A549 (cell line): ENCODE data around the gene NKG7. TPM values are rescaled to one million over a fixed set of nuclear protein-coding genes. Genes with fewer than 3 reads are reported as not detected.

Experiments used
- ATAC-seq, 2 experiments: fragments of 200-7000 bp in 1 of 2; fragments of >200 bp in 1 of 2; cut with Nextera tagmentation in 1 of 2; cut with Tn5 transposase in 1 of 2; 3 replicates each; pipeline versions ENCODE4 v1.8.0 to v1.9.1; 2018 to 2020; ENCODE audit warnings: mild to moderate bottlenecking in 1 of 2, moderate library complexity in 1 of 2
- CTCF ChIA-PET: fragments of 300-600 bp; sonication (Branson Sonifier 250); formaldehyde crosslinking; extraction: SDS; loops from one replicate; lab custom pipeline; 2021; ENCODE audit warnings: antibody characterized with exemption, inconsistent platforms; lab: Yijun Ruan, JAX
- POLR2A ChIA-PET: fragments of 350-600 bp; formaldehyde crosslinking; extraction: SDS; loops from one replicate; lab custom pipeline; 2021; ENCODE audit warnings: antibody characterized with exemption, inconsistent platforms; lab: Yijun Ruan, JAX
- DNase-seq, 2 experiments: peaks; one replicate each; pipeline versions ENCODE4 v3.0.0 to v3.0.0-alpha.2; 2011 to 2016; ENCODE audit warnings: low read depth in 1 of 2, low spot score in 1 of 2
- FAIRE-seq: peaks from 2 replicates; lab custom pipeline; 2011; peaks lifted over from hg19 to GRCh38; lab: Jason Lieb, UNC
- H3K27ac ChIP-seq, 2 experiments: fragments of >200 bp; sonication (Bioruptor Twin); formaldehyde crosslinking; 3 replicates each; pipeline ENCODE4 v1.5.1; 2016 to 2017
- H3K4me1 ChIP-seq: fragments of >200 bp; sonication (Bioruptor Twin); formaldehyde crosslinking; 3 replicates; pipeline ENCODE4 v1.6.1; 2016
- H3K4me2 ChIP-seq: fragments of >200 bp; sonication (Bioruptor Twin); formaldehyde crosslinking; 3 replicates; pipeline ENCODE4 v1.6.1; 2016
- H3K4me3 ChIP-seq: fragments of >200 bp; sonication (Bioruptor Twin); formaldehyde crosslinking; 3 replicates; pipeline ENCODE4 v1.5.1; 2016
- H3K9me3 ChIP-seq: fragments of >200 bp; sonication (Bioruptor Twin); formaldehyde crosslinking; 3 replicates; pipeline ENCODE4 v1.6.1; 2016
- BHLHE40 ChIP-seq: IDR thresholded peaks from 2 replicates; pipeline ENCODE4 v1.6.1; 2012; ENCODE audit warnings: low read depth, low read length, inconsistent platforms
- CHD2 ChIP-seq: fragments of 150-350 bp; IDR thresholded peaks from 2 replicates; pipeline ENCODE4 v1.6.1; 2014; ENCODE audit warnings: low read length; ENCODE audit not compliant: partially characterized antibody
- EHF ChIP-seq: fragments of 250-450 bp; sonication (Bioruptor Pico); IDR thresholded peaks from 2 replicates; pipeline ENCODE4 v1.5.0; 2020; ENCODE audit warnings: mild to moderate bottlenecking
- EHMT2 ChIP-seq: fragments of 200-600 bp; sonication (generic); IDR thresholded peaks from 2 replicates; pipeline ENCODE4 v1.6.1; 2016; ENCODE audit warnings: antibody characterized with exemption, low read depth, mild to moderate bottlenecking, moderate library complexity
- EP300 ChIP-seq, 2 experiments: fragments of >200 bp; sonication (Bioruptor Twin); formaldehyde crosslinking; IDR thresholded peaks; 2 replicates in 1 of 2; 3 replicates in 1 of 2; pipeline ENCODE4 v1.6.1; 2016 to 2017
- FOXS1 ChIP-seq: fragments of 250-450 bp; sonication (Bioruptor Pico); IDR thresholded peaks from 2 replicates; pipeline ENCODE4 v1.5.0; 2020; ENCODE audit warnings: mild to moderate bottlenecking, moderate library complexity
- HDAC2 ChIP-seq: fragments of 200-600 bp; sonication (generic); IDR thresholded peaks from 2 replicates; pipeline ENCODE4 v1.6.1; 2016
- HEYL ChIP-seq: fragments of 250-450 bp; sonication (Bioruptor Pico); IDR thresholded peaks from 2 replicates; pipeline ENCODE4 v1.8.0; 2021; ENCODE audit warnings: mild to moderate bottlenecking, moderate library complexity
- JUNB ChIP-seq: fragments of >200 bp; sonication (Bioruptor Twin); formaldehyde crosslinking; IDR thresholded peaks from 2 replicates; pipeline ENCODE4 v1.6.1; 2016
- KDM1A ChIP-seq: fragments of 200-600 bp; sonication (generic); IDR thresholded peaks from 2 replicates; pipeline ENCODE4 v1.6.1; 2016; ENCODE audit warnings: low read depth, mild to moderate bottlenecking
- MAFK ChIP-seq: fragments of 450-650 bp; IDR thresholded peaks from 2 replicates; pipeline ENCODE4 v1.6.1; 2014; ENCODE audit not compliant: partially characterized antibody
- MAZ ChIP-seq: fragments of 150-350 bp; IDR thresholded peaks from 2 replicates; pipeline ENCODE4 v1.6.1; 2014; ENCODE audit warnings: antibody characterized with exemption, low read depth, low read length, borderline replicate concordance
- MYC ChIP-seq: IDR thresholded peaks from 2 replicates; pipeline ENCODE4 v1.6.1; 2012; ENCODE audit warnings: mild to moderate bottlenecking, inconsistent platforms, low read length, improper control_type of control experiment, borderline replicate concordance
- PHF8 ChIP-seq: fragments of 200-600 bp; sonication (generic); IDR thresholded peaks from 2 replicates; pipeline ENCODE4 v1.6.1; 2016; ENCODE audit warnings: low read depth, mild to moderate bottlenecking, antibody characterized with exemption, moderate library complexity, borderline replicate concordance
- POLR2AphosphoS2 ChIP-seq: conservative IDR thresholded peaks from 2 replicates; pipeline ENCODE4 v1.6.1; 2012; ENCODE audit warnings: low read length, improper control_type of control experiment, inconsistent platforms
- RAD21 ChIP-seq, 2 experiments: fragments of >200 bp in 1 of 2; sonication (Bioruptor Twin) in 1 of 2; formaldehyde crosslinking in 1 of 2; IDR thresholded peaks in 1 of 2; conservative IDR thresholded peaks in 1 of 2; 2 replicates in 1 of 2; 3 replicates in 1 of 2; pipeline ENCODE4 v1.6.1; 2012 to 2018; ENCODE audit warnings: inconsistent platforms in 1 of 2
- RCOR1 ChIP-seq: fragments of 150-350 bp; IDR thresholded peaks from 2 replicates; pipeline ENCODE4 v1.6.1; 2014; ENCODE audit warnings: antibody characterized with exemption, low read length, low read depth
- RFX5 ChIP-seq: fragments of 450-650 bp; IDR thresholded peaks from 2 replicates; pipeline ENCODE4 v1.7.1; 2014; ENCODE audit warnings: antibody characterized with exemption, mild to moderate bottlenecking, moderate library complexity
- RNF2 ChIP-seq: fragments of 200-600 bp; sonication (generic); IDR thresholded peaks from 2 replicates; pipeline ENCODE4 v1.6.1; 2016; ENCODE audit warnings: low read depth, mild to moderate bottlenecking, antibody characterized with exemption, moderate library complexity, borderline replicate concordance
- TP53 ChIP-seq: fragments of 250-450 bp; sonication (Bioruptor Pico); IDR thresholded peaks from 2 replicates; pipeline ENCODE4 v1.5.0; 2021; ENCODE audit warnings: mild to moderate bottlenecking, moderate library complexity
- ZC3H11A ChIP-seq: fragments of 450-650 bp; IDR thresholded peaks from 2 replicates; pipeline ENCODE4 v1.6.1; 2014; ENCODE audit warnings: antibody characterized with exemption, mild to moderate bottlenecking
- ZSCAN20 ChIP-seq: fragments of 250-450 bp; sonication (Bioruptor Pico); IDR thresholded peaks from 2 replicates; pipeline ENCODE4 v1.8.0; 2022; ENCODE audit warnings: mild to moderate bottlenecking, moderate library complexity
- WGBS: methylation state at CpG from one replicate; pipeline ENCODE4 v1.1.6; 2017; ENCODE audit errors: missing lambda C conversion rate; 5-methylcytosine and 5-hydroxymethylcytosine counted together
- polyA plus RNA-seq, 4 experiments: library from polyadenylated mRNA; depleted of rRNA in 3 of 4; stranded (reverse); fragments of >200 nt; fragmentation: RNase III in 1 of 4; extraction: RNeasy Plus Mini Kit Qiagen cat#74134 plus additional on column Dnase treatment in 1 of 4; gene quantifications; 2 replicates in 3 of 4; 3 replicates in 1 of 4; pipeline ENCODE4 v1.2.3, GENCODE V29; 2011 to 2017
- TF ChIP-seq, protein P1 (sequence below): fragments of 250-450 bp; sonication (Bioruptor Pico); IDR thresholded peaks from 2 replicates; pipeline ENCODE4 v1.5.0; 2021; ENCODE audit warnings: mild to moderate bottlenecking, moderate library complexity, borderline replicate concordance
- TF ChIP-seq, protein P2 (sequence below): IDR thresholded peaks from 2 replicates; pipeline ENCODE4 v1.6.1; 2012
- TF ChIP-seq, protein P3 (sequence below): fragments of >200 bp; sonication (Bioruptor Twin); formaldehyde crosslinking; IDR thresholded peaks from 2 replicates; pipeline ENCODE4 v1.6.1; 2016
- TF ChIP-seq, protein P4 (sequence below): fragments of 450-650 bp; IDR thresholded peaks from 2 replicates; pipeline ENCODE4 v1.6.1; 2014; ENCODE audit warnings: antibody characterized with exemption

NKG7 gene
- polyA plus RNA-seq, 2 of the 4 experiments (the other 2 are of a cell fraction) = not detected

DNA sequence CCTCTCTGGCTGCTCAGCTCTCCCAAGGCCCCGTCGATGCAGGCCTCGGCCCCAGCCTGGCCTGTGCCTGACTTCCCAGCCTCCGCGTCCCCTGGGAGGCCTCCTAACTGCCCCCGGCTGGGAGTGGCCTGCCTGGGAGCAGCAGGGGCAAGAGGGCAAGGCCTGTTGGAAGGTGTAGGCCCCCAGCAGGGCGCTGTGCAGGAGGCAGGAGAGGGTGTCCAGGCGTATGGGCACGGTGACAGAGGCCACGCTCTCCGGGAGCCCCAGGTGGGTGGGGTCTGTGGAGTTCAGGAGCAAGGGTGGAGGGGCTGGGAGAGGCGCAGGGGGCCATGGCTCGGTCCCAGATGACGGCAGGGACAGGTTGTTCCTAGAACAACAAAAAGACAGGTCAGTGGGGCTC is 16.7 kb upstream of the NKG7 start:
- no peak overlapping the region for H3K4me2 ChIP-seq
- no peak for ATAC-seq
- no peak overlapping the region for H3K4me3 ChIP-seq
- POLR2A ChIA-PET = no interaction called here
- H3K9me3 ChIP-seq = no peaks in the 10 kb centered on the region
- CTCF ChIA-PET = interaction anchor here (0.6 to 2.0 kb wide), 3 partner anchors 9 to 275 kb away, joined by 4 to 14 read pairs (median 4); no protein-coding TSS in a partner anchor
- H3K4me1 ChIP-seq = peaks cover 3% of the 10 kb centered on the region; the same call in 1 of the 3 replicates
- no peak for TF ChIP-seq ZC3H11A
- TF ChIP-seq MAZ = no peak
- TF ChIP-seq RFX5 = no peak
- TF ChIP-seq, protein P1, sequence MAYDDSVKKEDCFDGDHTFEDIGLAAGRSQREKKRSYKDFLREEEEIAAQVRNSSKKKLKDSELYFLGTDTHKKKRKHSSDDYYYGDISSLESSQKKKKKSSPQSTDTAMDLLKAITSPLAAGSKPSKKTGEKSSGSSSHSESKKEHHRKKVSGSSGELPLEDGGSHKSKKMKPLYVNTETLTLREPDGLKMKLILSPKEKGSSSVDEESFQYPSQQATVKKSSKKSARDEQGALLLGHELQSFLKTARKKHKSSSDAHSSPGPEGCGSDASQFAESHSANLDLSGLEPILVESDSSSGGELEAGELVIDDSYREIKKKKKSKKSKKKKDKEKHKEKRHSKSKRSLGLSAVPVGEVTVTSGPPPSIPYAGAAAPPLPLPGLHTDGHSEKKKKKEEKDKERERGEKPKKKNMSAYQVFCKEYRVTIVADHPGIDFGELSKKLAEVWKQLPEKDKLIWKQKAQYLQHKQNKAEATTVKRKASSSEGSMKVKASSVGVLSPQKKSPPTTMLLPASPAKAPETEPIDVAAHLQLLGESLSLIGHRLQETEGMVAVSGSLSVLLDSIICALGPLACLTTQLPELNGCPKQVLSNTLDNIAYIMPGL (CRISPR knock-in tag) = no peak
- no peak for TF ChIP-seq EHMT2
- no peak for TF ChIP-seq EHF (CRISPR knock-in tag)
- TF ChIP-seq JUNB = no peak
- TF ChIP-seq HEYL (CRISPR knock-in tag) = no peak
- no peak for TF ChIP-seq TP53
- no peak for TF ChIP-seq MAFK
- TF ChIP-seq RAD21 (conservative IDR thresholded peaks at IDR 0.05 in 1 of 2, IDR thresholded peaks at IDR 0.05 in 1 of 2) = no peak
- no peak for TF ChIP-seq RNF2
- TF ChIP-seq PHF8 = no peak
- TF ChIP-seq MYC = no peak
- no peak for DNase-seq
- H3K27ac ChIP-seq = no peak overlapping the region
- 85% methylated on average over 8 of the region's 14 CpGs for WGBS
- FAIRE-seq = no peak

DNA sequence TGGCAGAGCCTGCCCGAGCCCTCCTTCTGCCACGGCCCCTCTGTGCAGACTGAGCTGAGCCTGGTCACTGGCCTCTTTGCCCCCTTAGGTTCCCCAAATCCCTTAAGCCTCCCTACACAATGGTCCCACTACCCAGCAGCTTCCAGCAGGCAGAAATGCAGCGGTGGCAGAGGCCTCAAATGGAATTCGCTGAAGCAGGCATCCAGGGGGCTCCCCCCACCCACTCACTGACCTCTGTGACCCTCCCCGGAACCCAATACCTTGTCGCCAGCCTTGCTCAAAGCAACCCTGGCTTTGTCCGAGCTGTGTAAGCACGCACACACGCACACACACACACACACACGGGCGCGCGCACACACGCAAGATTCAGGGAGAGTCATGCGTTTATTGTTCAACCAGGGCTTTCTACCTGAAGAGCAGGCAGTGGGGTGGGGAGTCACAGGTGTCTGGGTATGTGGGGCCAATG is 15.5 kb upstream of the NKG7 start, which contains the start of gene LIM2:
Gene LIM2 (minus strand): TSS at position 51 of the 466 bp plus-strand sequence. CDS start 531 bp downstream, outside the sequence.
- no peak within 1 kb of the TSS for H3K4me2 ChIP-seq
- no peak for DNase-seq
- no peak within 1 kb of the TSS for H3K4me3 ChIP-seq
- ChIA-PET CTCF (interaction anchor here (1.5 to 2.0 kb wide), 2 partner anchors 11 to 21 kb away, joined by 3 to 14 read pairs; no protein-coding TSS in a partner anchor), POLR2A (interaction anchor here (0.9 kb wide), 1 partner anchor 48 kb away, joined by 4 read pairs; no protein-coding TSS in a partner anchor)
- H3K9me3 ChIP-seq = no peaks in the 10 kb centered on the region
- FAIRE-seq = no peak
- TF ChIP-seq HDAC2 (no peak), KDM1A (no peak), PHF8 (no peak), BHLHE40 (no peak), ZSCAN20 (no peak), RCOR1 (no peak), FOXS1 (CRISPR knock-in tag) (no peak), EP300 (IDR thresholded peaks at IDR 0.05) (no peak), CHD2 (no peak), POLR2AphosphoS2 (no peak)
- TF ChIP-seq, protein P2, sequence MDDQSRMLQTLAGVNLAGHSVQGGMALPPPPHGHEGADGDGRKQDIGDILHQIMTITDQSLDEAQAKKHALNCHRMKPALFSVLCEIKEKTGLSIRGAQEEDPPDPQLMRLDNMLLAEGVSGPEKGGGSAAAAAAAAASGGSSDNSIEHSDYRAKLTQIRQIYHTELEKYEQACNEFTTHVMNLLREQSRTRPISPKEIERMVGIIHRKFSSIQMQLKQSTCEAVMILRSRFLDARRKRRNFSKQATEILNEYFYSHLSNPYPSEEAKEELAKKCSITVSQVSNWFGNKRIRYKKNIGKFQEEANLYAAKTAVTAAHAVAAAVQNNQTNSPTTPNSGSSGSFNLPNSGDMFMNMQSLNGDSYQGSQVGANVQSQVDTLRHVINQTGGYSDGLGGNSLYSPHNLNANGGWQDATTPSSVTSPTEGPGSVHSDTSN = no peak
- TF ChIP-seq, protein P3, sequence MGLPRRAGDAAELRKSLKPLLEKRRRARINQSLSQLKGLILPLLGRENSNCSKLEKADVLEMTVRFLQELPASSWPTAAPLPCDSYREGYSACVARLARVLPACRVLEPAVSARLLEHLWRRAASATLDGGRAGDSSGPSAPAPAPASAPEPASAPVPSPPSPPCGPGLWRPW = no peak
- TF ChIP-seq, protein P4, sequence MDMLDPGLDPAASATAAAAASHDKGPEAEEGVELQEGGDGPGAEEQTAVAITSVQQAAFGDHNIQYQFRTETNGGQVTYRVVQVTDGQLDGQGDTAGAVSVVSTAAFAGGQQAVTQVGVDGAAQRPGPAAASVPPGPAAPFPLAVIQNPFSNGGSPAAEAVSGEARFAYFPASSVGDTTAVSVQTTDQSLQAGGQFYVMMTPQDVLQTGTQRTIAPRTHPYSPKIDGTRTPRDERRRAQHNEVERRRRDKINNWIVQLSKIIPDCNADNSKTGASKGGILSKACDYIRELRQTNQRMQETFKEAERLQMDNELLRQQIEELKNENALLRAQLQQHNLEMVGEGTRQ = no peak
- H3K27ac ChIP-seq = no peak within 1 kb of the TSS
- H3K4me1 ChIP-seq = no peaks in the 10 kb centered on the region
- WGBS = 89% methylated on average over 15 of the region's 15 CpGs
- no peak; a peak in 1 of 6 replicates for ATAC-seq
